ENCODE measurements around the gene IRS1. TPM values are rescaled to one million over a fixed set of nuclear protein-coding genes. Genes with fewer than 3 reads are reported as not detected.

IRS1 gene
- total RNA-seq, 1 donor from 2014 or later = 18.6 TPM

GRCh38 chr2:226776104-226776503 is 23.5 kb downstream of the IRS1 start:
- DNase-seq (ENCODE audit: low spot score in 2 of 2) = no peak

GRCh38 chr2:226775032-226775509 is 24.5 kb downstream of the IRS1 start:
- peaks cover 0 to 13% of the 10 kb centered on the region in 2 donors for H3K4me1 ChIP-seq
- intact Hi-C loops (cut with DNase I) = no loop called here
- TF ChIP-seq, protein P1, sequence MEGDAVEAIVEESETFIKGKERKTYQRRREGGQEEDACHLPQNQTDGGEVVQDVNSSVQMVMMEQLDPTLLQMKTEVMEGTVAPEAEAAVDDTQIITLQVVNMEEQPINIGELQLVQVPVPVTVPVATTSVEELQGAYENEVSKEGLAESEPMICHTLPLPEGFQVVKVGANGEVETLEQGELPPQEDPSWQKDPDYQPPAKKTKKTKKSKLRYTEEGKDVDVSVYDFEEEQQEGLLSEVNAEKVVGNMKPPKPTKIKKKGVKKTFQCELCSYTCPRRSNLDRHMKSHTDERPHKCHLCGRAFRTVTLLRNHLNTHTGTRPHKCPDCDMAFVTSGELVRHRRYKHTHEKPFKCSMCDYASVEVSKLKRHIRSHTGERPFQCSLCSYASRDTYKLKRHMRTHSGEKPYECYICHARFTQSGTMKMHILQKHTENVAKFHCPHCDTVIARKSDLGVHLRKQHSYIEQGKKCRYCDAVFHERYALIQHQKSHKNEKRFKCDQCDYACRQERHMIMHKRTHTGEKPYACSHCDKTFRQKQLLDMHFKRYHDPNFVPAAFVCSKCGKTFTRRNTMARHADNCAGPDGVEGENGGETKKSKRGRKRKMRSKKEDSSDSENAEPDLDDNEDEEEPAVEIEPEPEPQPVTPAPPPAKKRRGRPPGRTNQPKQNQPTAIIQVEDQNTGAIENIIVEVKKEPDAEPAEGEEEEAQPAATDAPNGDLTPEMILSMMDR (IDR thresholded peaks at IDR 0.05) = no peak

More at GRCh38 chr2:226776104-226776503, 23.5 kb downstream of the IRS1 start:
- Histone ChIP-seq H3K4me1 (peaks cover 0 to 16% of the 10 kb centered on the region in 2 donors), H3K4me3 (no peak overlapping the region), H3K27me3 (no peaks in the 10 kb centered on the region), H3K36me3 (peaks cover 0 to 11% of the 10 kb centered on the region in 2 donors), H3K9me3 (peaks cover 0 to 10% of the 10 kb centered on the region in 2 donors), H3K27ac (no peak overlapping the region)
- TF ChIP-seq, protein P1 (IDR thresholded peaks at IDR 0.05) = no peak
- intact Hi-C loops (cut with DNase I) = no loop called here

GRCh38 chr2:226773291-226773690 is 26.3 kb downstream of the IRS1 start:
- Histone ChIP-seq H3K27me3 (no peaks in the 10 kb centered on the region), H3K9me3 (peaks cover 0 to 10% of the 10 kb centered on the region in 2 donors), H3K4me3 (no peak overlapping the region), H3K36me3 (peaks cover 0 to 11% of the 10 kb centered on the region in 2 donors), H3K27ac (no peak overlapping the region), H3K4me1 (peaks cover 0 to 13% of the 10 kb centered on the region in 2 donors)
- TF ChIP-seq, protein P1 (IDR thresholded peaks at IDR 0.05) = no peak
- DNase-seq (ENCODE audit: low spot score in 2 of 2) = no peak
- intact Hi-C loops (cut with DNase I) = no loop called here

More at GRCh38 chr2:226775032-226775509, 24.5 kb downstream of the IRS1 start:
- H3K36me3 ChIP-seq = peaks cover 0 to 11% of the 10 kb centered on the region in 2 donors
- H3K9me3 ChIP-seq = peaks cover 0 to 10% of the 10 kb centered on the region in 2 donors
- H3K27me3 ChIP-seq = no peaks in the 10 kb centered on the region
- H3K27ac ChIP-seq = no peak overlapping the region
- H3K4me3 ChIP-seq = no peak overlapping the region
- DNase-seq (ENCODE audit: low spot score in 2 of 2) = no peak

DNA sequence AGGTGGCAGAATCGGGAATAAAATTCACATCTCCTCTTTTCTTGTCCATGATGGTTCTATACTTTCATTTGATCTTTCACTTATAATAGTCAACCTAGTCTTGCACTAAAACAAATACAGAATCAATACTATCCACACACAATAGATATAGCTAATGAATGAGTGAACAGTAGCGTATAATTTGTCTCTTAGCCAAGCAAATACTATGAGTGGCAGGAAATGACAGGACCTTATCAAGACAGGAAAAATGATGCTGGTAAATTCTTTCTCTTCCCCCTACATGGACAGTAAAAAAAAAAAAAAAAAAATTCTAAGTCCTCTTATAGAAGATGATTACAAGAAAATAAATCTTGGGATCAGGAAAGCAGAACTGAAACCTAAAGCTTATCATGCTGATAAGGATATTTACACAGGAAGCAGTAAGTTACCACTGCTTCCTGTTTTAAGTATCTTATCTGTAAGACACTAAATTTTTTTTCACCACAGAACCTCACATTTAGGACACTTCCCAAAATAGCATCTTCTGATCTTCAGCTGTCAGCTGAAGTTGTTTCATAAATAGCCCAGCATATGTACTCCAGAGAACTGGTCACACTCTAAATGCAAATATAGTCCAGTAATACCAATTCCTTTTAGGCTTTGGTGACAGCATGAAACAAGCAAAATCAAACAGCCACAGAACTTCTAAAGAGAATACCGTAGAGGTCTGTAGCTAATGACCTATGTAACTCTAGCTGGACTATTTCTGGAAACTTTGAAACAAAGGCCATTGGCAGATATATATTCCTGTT is 27.0 kb downstream of the IRS1 start:
- no peaks in the 10 kb centered on the region for H3K27me3 ChIP-seq
- no peak for DNase-seq (ENCODE audit: low spot score in 2 of 2)
- TF ChIP-seq, protein P1 (IDR thresholded peaks at IDR 0.05) = no peak
- no peak overlapping the region for H3K27ac ChIP-seq
- intact Hi-C loops (cut with DNase I) = no loop called here
- H3K9me3 ChIP-seq = peaks cover 0 to 10% of the 10 kb centered on the region in 2 donors
- peaks cover 0 to 19% of the 10 kb centered on the region in 2 donors for H3K4me1 ChIP-seq
- H3K4me3 ChIP-seq = no peak overlapping the region
- peaks cover 0 to 11% of the 10 kb centered on the region in 2 donors for H3K36me3 ChIP-seq

DNA sequence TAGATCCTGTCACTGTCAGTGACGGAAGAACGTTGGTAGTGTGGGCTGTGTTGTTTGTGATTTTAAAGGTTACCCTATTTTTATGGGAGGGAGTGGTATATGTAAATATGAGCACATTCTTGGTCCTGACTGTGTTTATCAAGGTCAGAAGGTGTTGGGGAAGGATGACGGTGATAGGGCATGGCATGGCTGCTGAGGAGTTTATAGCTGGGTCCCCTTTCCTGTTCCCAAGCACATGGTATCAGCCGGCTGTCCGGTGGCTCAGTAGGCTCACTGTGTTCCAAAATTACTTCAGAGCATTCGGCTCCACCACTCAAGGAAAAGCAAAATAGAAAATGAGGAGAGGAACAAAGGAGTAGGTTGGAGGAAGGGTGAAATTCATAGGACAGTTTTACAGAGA is 28.6 kb downstream of the IRS1 start:
- H3K9me3 ChIP-seq = peaks cover 0 to 10% of the 10 kb centered on the region in 2 donors
- peaks cover 0 to 23% of the 10 kb centered on the region in 2 donors for H3K4me1 ChIP-seq
- no peaks in the 10 kb centered on the region for H3K27me3 ChIP-seq
- no peak overlapping the region for H3K27ac ChIP-seq
- no peak for DNase-seq (ENCODE audit: low spot score in 2 of 2)
- TF ChIP-seq, protein P1 (IDR thresholded peaks at IDR 0.05) = no peak
- intact Hi-C loops (cut with DNase I) = no loop called here
- H3K4me3 ChIP-seq = no peak overlapping the region
- peaks cover 0 to 11% of the 10 kb centered on the region in 2 donors for H3K36me3 ChIP-seq
